Measurements from ENCODE around the gene ERBB4.

ERBB4 gene

GRCh38 chr2:212361174-212361756, 177.3 kb downstream of the ERBB4 start:
- TF ChIP-seq CTCF (IDR thresholded peaks at IDR 0.05; ENCODE audit: low read depth, low read length): no peak
- DNase-seq (ENCODE audit: extremely low read depth, low read depth): no peak

- TF ChIP-seq CTCF (IDR thresholded peaks at IDR 0.05; ENCODE audit: low read depth, low read length): no peak
- DNase-seq (ENCODE audit: extremely low read depth, low read depth): no peak
Measured at GRCh38 chr2:212360068-212360460, 178.5 kb downstream of the ERBB4 start.

GRCh38 chr2:212359425-212360067, 179.1 kb downstream of the ERBB4 start:
- DNase-seq (ENCODE audit: extremely low read depth, low read depth): no peak
- TF ChIP-seq CTCF (IDR thresholded peaks at IDR 0.05; ENCODE audit: low read depth, low read length): no peak

DNA sequence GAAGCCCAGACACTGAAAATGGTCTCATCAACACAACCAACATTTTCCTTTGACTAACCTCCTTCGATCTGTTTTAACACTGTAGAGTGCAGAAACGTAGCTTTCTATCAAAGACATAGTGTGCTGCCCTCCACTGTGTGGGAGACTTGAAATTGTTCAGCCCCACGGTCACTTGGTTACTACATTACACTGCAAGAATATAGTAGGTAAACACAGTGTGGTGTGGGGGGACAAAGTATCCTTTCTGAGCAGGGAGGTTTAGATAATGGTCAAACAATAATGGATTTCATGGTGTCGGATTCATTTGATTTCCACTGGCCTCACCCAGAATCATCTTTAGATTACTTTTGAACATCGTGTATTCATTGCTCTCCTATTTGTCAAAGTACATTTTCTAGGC, 181.0 kb downstream of the ERBB4 start:
- TF ChIP-seq CTCF (IDR thresholded peaks at IDR 0.05; ENCODE audit: low read depth, low read length): no peak
- DNase-seq (ENCODE audit: extremely low read depth, low read depth): no peak

- TF ChIP-seq CTCF (IDR thresholded peaks at IDR 0.05; ENCODE audit: low read depth, low read length): no peak
- no peak for DNase-seq (ENCODE audit: extremely low read depth, low read depth)
Measured at GRCh38 chr2:212354382-212354781, 184.2 kb downstream of the ERBB4 start.

GRCh38 chr2:212348501-212348900, 190.1 kb downstream of the ERBB4 start:
- DNase-seq (ENCODE audit: extremely low read depth, low read depth): no peak
- no peak for TF ChIP-seq CTCF (IDR thresholded peaks at IDR 0.05; ENCODE audit: low read depth, low read length)

DNA sequence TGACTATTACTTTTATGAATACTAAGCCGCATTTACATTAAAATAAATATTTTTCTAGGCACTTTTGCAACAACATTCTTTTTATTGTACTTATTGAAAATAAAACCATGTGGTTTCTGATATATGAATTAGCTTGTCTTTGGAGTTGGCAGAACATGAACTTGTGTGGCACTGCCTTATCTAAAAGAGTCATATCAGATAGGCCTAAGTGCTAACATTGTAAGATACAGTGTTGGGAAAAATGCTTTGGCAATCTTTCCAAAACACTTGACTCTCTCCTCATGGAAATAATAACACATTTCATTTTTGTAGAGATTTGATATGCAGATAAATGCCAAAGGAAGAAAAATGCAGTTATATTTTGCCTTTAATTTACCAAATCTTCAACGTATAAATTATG, 191.7 kb downstream of the ERBB4 start:
- no peak for TF ChIP-seq CTCF (IDR thresholded peaks at IDR 0.05; ENCODE audit: low read depth, low read length)
- DNase-seq (ENCODE audit: extremely low read depth, low read depth): no peak

All from AG09319 (cell line).